MM.1S (cell line): ENCODE data around the gene IRX5.

ENCODE experiments used
- DNase-seq: peaks from one replicate; pipeline ENCODE4 v3.0.0-alpha.2; 2015
- H2AFZ ChIP-seq: fragments of 300-600 bp; sonication (generic); 2 replicates; pipeline ENCODE4 v1.6.0; 2016; ENCODE audit warnings: antibody characterized with exemption, low read length
- H3F3A ChIP-seq: fragments of 300-600 bp; sonication (generic); 2 replicates; pipeline ENCODE4 v1.6.1; 2016; ENCODE audit warnings: mild to moderate bottlenecking, antibody characterized with exemption, low read length, moderate library complexity, mixed read lengths; ENCODE audit not compliant: insufficient read depth
- H3K27ac ChIP-seq: fragments of 300-600 bp; sonication (generic); 2 replicates; pipeline ENCODE4 v1.5.1; 2016; ENCODE audit warnings: mild to moderate bottlenecking, low read length
- H3K27me3 ChIP-seq: fragments of 300-600 bp; sonication (generic); replicated peaks from 2 replicates; pipeline ENCODE4 v1.6.0; 2016; ENCODE audit warnings: low read length; ENCODE audit not compliant: insufficient read depth
- H3K36me3 ChIP-seq: fragments of 300-600 bp; sonication (generic); replicated peaks from 2 replicates; pipeline ENCODE4 v1.6.1; 2016; ENCODE audit warnings: mild to moderate bottlenecking, low read length, mixed read lengths; ENCODE audit not compliant: insufficient read depth
- H3K4me1 ChIP-seq: fragments of 300-600 bp; sonication (generic); 2 replicates; pipeline ENCODE4 v1.6.1; 2016; ENCODE audit warnings: low read length, mixed read lengths
- H3K4me2 ChIP-seq: fragments of 300-600 bp; sonication (generic); 2 replicates; pipeline ENCODE4 v1.6.0; 2016; ENCODE audit warnings: low read depth, low read length
- H3K4me3 ChIP-seq: fragments of 300-600 bp; sonication (generic); 2 replicates; pipeline ENCODE4 v1.5.1; 2016; ENCODE audit warnings: low read length, mixed read lengths
- H3K79me2 ChIP-seq: fragments of 300-600 bp; sonication (generic); 2 replicates; pipeline ENCODE4 v1.6.1; 2016; ENCODE audit warnings: mixed run types, low read length, mixed read lengths
- H3K9ac ChIP-seq: fragments of 300-600 bp; sonication (generic); 2 replicates; pipeline ENCODE4 v1.6.1; 2016; ENCODE audit warnings: low read length, mixed read lengths
- H3K9me2 ChIP-seq: fragments of 300-600 bp; sonication (generic); replicated peaks from 2 replicates; pipeline ENCODE4 v1.6.1; 2016; ENCODE audit warnings: mild to moderate bottlenecking, low read length, mixed read lengths; ENCODE audit not compliant: insufficient read depth
- H3K9me3 ChIP-seq: fragments of 300-600 bp; sonication (generic); replicated peaks from 2 replicates; pipeline ENCODE4 v1.6.1; 2016; ENCODE audit warnings: mild to moderate bottlenecking, low read length, mixed read lengths; ENCODE audit not compliant: insufficient read depth
- H4K20me1 ChIP-seq: fragments of 300-600 bp; sonication (generic); 2 replicates; pipeline ENCODE4 v1.6.1; 2016; ENCODE audit warnings: mild to moderate bottlenecking, low read length, moderate library complexity, mixed read lengths; ENCODE audit not compliant: insufficient read depth
- CTCF ChIP-seq: fragments of 300-600 bp; sonication (generic); IDR thresholded peaks from 2 replicates; pipeline ENCODE4 v1.5.1; 2016; ENCODE audit warnings: antibody characterized with exemption, low read length, mixed read lengths
- EZH2 ChIP-seq: fragments of 300-600 bp; sonication (generic); optimal IDR thresholded peaks from 2 replicates; pipeline ENCODE3; 2017; ENCODE audit warnings: low read depth, mild to moderate bottlenecking, antibody characterized with exemption, low read length, mixed read lengths
- EZH2phosphoT487 ChIP-seq: fragments of 300-600 bp; sonication (generic); IDR thresholded peaks from 2 replicates; pipeline ENCODE4 v1.6.1; 2018; ENCODE audit warnings: antibody characterized with exemption, low read length

The IRX5 gene

GRCh38 chr16:54927125-54928015, 3.3 kb upstream of the IRX5 start:
- peaks cover 63% of the 10 kb centered on the region for H3K79me2 ChIP-seq
- peaks cover 12% of the 10 kb centered on the region for H3K4me1 ChIP-seq
- no peak for TF ChIP-seq EZH2
- TF ChIP-seq CTCF, result no peak
- no peak for TF ChIP-seq EZH2phosphoT487
- H3K9me2 ChIP-seq, result no peaks in the 10 kb centered on the region
- H3F3A ChIP-seq, result peaks cover 34% of the 10 kb centered on the region
- peak overlapping the region; percentile 80 for H3K4me2 ChIP-seq
- H3K36me3 ChIP-seq, result no peaks in the 10 kb centered on the region; the same call in 1 of the 2 replicates
- H3K9me3 ChIP-seq, result no peaks in the 10 kb centered on the region
- peak overlapping the region; percentile 90 for H3K4me3 ChIP-seq
- no peaks in the 10 kb centered on the region for H3K27me3 ChIP-seq
- peak overlapping the region; percentile 91 for H3K9ac ChIP-seq
- 0 out of 2 replicates have a peak, but pooled peaks cover 4% of the 10 kb centered on the region for H4K20me1 ChIP-seq
- peak; percentile 21 for DNase-seq
- H2AFZ ChIP-seq, result peak overlapping the region; percentile 39; the same call in 1 of the 2 replicates
- peak overlapping the region; percentile 92 for H3K27ac ChIP-seq

GRCh38 chr16:54928016-54928356, 2.7 kb upstream of the IRX5 start:
- peaks cover 62% of the 10 kb centered on the region for H3K79me2 ChIP-seq

GRCh38 chr16:54928411-54929089, 2.1 kb upstream of the IRX5 start:
- Histone ChIP-seq H3K4me2 (no peak overlapping the region), H3K9me3 (no peaks in the 10 kb centered on the region), H3K27ac (peak overlapping the region; percentile 92), H3K9ac (peak overlapping the region; percentile 91), H3K79me2 (peaks cover 57% of the 10 kb centered on the region), H3F3A (peaks cover 34% of the 10 kb centered on the region), H3K27me3 (no peaks in the 10 kb centered on the region), H3K36me3 (no peaks in the 10 kb centered on the region; the same call in 1 of the 2 replicates), H2AFZ (no peak overlapping the region), H4K20me1 (0 out of 2 replicates have a peak, but pooled peaks cover 4% of the 10 kb centered on the region), H3K4me3 (peak overlapping the region; percentile 90), H3K9me2 (no peaks in the 10 kb centered on the region), H3K4me1 (peaks cover 12% of the 10 kb centered on the region)
- DNase-seq, result peak; percentile 82
- TF ChIP-seq CTCF (no peak), EZH2 (no peak), EZH2phosphoT487 (no peak)

More at GRCh38 chr16:54928016-54928356, 2.7 kb upstream of the IRX5 start:
- H3K27ac ChIP-seq, result peak overlapping the region; percentile 92
- DNase-seq, result peak; percentile 45
- peak overlapping the region; percentile 91 for H3K9ac ChIP-seq
- TF ChIP-seq EZH2 (no peak), EZH2phosphoT487 (no peak), CTCF (no peak)
- H4K20me1 ChIP-seq, result 0 out of 2 replicates have a peak, but pooled peaks cover 4% of the 10 kb centered on the region
- H3K36me3 ChIP-seq, result no peaks in the 10 kb centered on the region; the same call in 1 of the 2 replicates
- peak overlapping the region; percentile 39; the same call in 1 of the 2 replicates for H2AFZ ChIP-seq
- H3K9me2 ChIP-seq, result no peaks in the 10 kb centered on the region
- H3K4me1 ChIP-seq, result peaks cover 12% of the 10 kb centered on the region
- no peaks in the 10 kb centered on the region for H3K27me3 ChIP-seq
- peak overlapping the region; percentile 90 for H3K4me3 ChIP-seq
- H3K4me2 ChIP-seq, result peak overlapping the region; percentile 80
- peaks cover 34% of the 10 kb centered on the region for H3F3A ChIP-seq
- no peaks in the 10 kb centered on the region for H3K9me3 ChIP-seq
